Activated naive CD8-positive, alpha-beta T cell treated with anti-CD3 and anti-CD28 coated beads, Interleukin-2, amount 10 ng/mL, durations not matched to agents 7 days and 5 days (primary cell): ENCODE results near the gene C12orf76. TPM values are rescaled to one million over a fixed set of nuclear protein-coding genes. Genes with fewer than 3 reads are reported as not detected.

Source experiments
- ATAC-seq: fragments of 150-1000 bp; cut with Tn5 transposase; one replicate; pipeline ENCODE4 v1.10.0; 2021; ENCODE audit warnings: low read depth, moderate library complexity
- POLR2A ChIA-PET: fragments of 350-600 bp; sonication (Branson Sonifier 250); formaldehyde crosslinking; loops from one replicate; lab custom pipeline; 2021; ENCODE audit warnings: antibody characterized with exemption; lab: Charles Lee
- DNase-seq: peaks from one replicate; pipeline ENCODE4 v3.0.0; 2021
- H3K27ac Mint-ChIP-seq: one replicate; pipeline ENCODE4 v1.8.0; 2022; ENCODE audit warnings: mild to moderate bottlenecking, mixed read lengths
- H3K27me3 Mint-ChIP-seq: one replicate; pipeline ENCODE4 v1.8.0; 2022; ENCODE audit warnings: mild to moderate bottlenecking, moderate library complexity, mixed read lengths
- H3K36me3 Mint-ChIP-seq: one replicate; pipeline ENCODE4 v1.8.0; 2021; ENCODE audit warnings: mild to moderate bottlenecking, mixed read lengths
- H3K4me1 Mint-ChIP-seq: one replicate; pipeline ENCODE4 v1.8.0; 2021; ENCODE audit warnings: mixed read lengths
- H3K4me3 Mint-ChIP-seq: one replicate; pipeline ENCODE4 v1.8.0; 2022; ENCODE audit warnings: mild to moderate bottlenecking, moderate library complexity, mixed read lengths
- H3K9me3 Mint-ChIP-seq: one replicate; pipeline ENCODE4 v1.8.0; 2021; ENCODE audit warnings: mixed read lengths
- total RNA-seq, 2 experiments: library from RNA; stranded (reverse); gene quantifications; one replicate each; pipeline ENCODE4 v1.2.3, GENCODE V29; 2021

The C12orf76 gene
- total RNA-seq, 2 experiments from 2014 or later = 22.1 to 23.2 TPM

GRCh38 chr12:110005319-110005973 lies 42.9 kb downstream of the C12orf76 start:
- no peaks in the 10 kb centered on the region for H3K27me3 Mint-ChIP-seq
- POLR2A ChIA-PET = no interaction called here
- peaks cover 51% of the 10 kb centered on the region for H3K4me1 Mint-ChIP-seq
- peak overlapping the region; percentile 82 for H3K27ac Mint-ChIP-seq
- ATAC-seq (peak; percentile 71), DNase-seq (no peak)
- H3K4me3 Mint-ChIP-seq = peak overlapping the region; percentile 70
- H3K36me3 Mint-ChIP-seq = peaks cover 46% of the 10 kb centered on the region
- no peaks in the 10 kb centered on the region for H3K9me3 Mint-ChIP-seq

GRCh38 chr12:110004598-110004997 lies 43.7 kb downstream of the C12orf76 start:
- DNase-seq (no peak), ATAC-seq (peak; percentile 23)
- Mint-ChIP-seq H3K27me3 (no peaks in the 10 kb centered on the region), H3K36me3 (peaks cover 42% of the 10 kb centered on the region), H3K27ac (peak overlapping the region; percentile 56), H3K4me1 (peaks cover 50% of the 10 kb centered on the region), H3K9me3 (no peaks in the 10 kb centered on the region), H3K4me3 (peak overlapping the region; percentile 32)
- POLR2A ChIA-PET = interaction anchor here (1.2 kb wide), 1 partner anchor 10 kb away, joined by 3 read pairs; no protein-coding TSS in a partner anchor

GRCh38 chr12:110002676-110003515 lies 45.4 kb downstream of the C12orf76 start:
- Mint-ChIP-seq H3K4me1 (peaks cover 53% of the 10 kb centered on the region), H3K36me3 (peaks cover 33% of the 10 kb centered on the region), H3K27me3 (no peaks in the 10 kb centered on the region), H3K4me3 (peak overlapping the region; percentile 35), H3K27ac (peak overlapping the region; percentile 24), H3K9me3 (no peaks in the 10 kb centered on the region)
- ATAC-seq = no peak
- POLR2A ChIA-PET = interaction anchor here (1.2 kb wide), 1 partner anchor 8 kb away, joined by 3 read pairs; no protein-coding TSS in a partner anchor
- no peak for DNase-seq

GRCh38 chr12:110001596-110001995 lies 46.7 kb downstream of the C12orf76 start:
- no peaks in the 10 kb centered on the region for H3K9me3 Mint-ChIP-seq
- DNase-seq = no peak
- POLR2A ChIA-PET = no interaction called here
- no peak overlapping the region for H3K27ac Mint-ChIP-seq
- peaks cover 53% of the 10 kb centered on the region for H3K4me1 Mint-ChIP-seq
- no peak for ATAC-seq
- H3K4me3 Mint-ChIP-seq = peak overlapping the region; percentile 13
- peaks cover 24% of the 10 kb centered on the region for H3K36me3 Mint-ChIP-seq
- H3K27me3 Mint-ChIP-seq = no peaks in the 10 kb centered on the region

- ATAC-seq (no peak), DNase-seq (no peak)
- Mint-ChIP-seq H3K27me3 (no peaks in the 10 kb centered on the region), H3K9me3 (no peaks in the 10 kb centered on the region), H3K4me1 (peaks cover 43% of the 10 kb centered on the region), H3K4me3 (peak overlapping the region; percentile 100), H3K36me3 (peaks cover 13% of the 10 kb centered on the region), H3K27ac (peak overlapping the region; percentile 96)
- POLR2A ChIA-PET = interaction anchor here (1.2 to 2.6 kb wide), 7 partner anchors 12 to 450 kb away, joined by 3 to 14 read pairs (median 3); no protein-coding TSS in a partner anchor
These were observed 48.3 kb downstream of the C12orf76 start for GRCh38 chr12:109999983-110000505.

GRCh38 chr12:109999649-109999971 lies 48.7 kb downstream of the C12orf76 start:
- peak overlapping the region; percentile 96 for H3K27ac Mint-ChIP-seq
- peaks cover 13% of the 10 kb centered on the region for H3K36me3 Mint-ChIP-seq
- peak overlapping the region; percentile 100 for H3K4me3 Mint-ChIP-seq
- ATAC-seq = no peak
- no peaks in the 10 kb centered on the region for H3K27me3 Mint-ChIP-seq
- H3K9me3 Mint-ChIP-seq = no peaks in the 10 kb centered on the region
- POLR2A ChIA-PET = interaction anchor here (0.5 to 2.6 kb wide), 11 partner anchors 11 to 515 kb away, joined by 3 to 14 read pairs (median 3); partner anchors contain the start of genes GPN3 and IFT81
- DNase-seq = no peak
- peaks cover 40% of the 10 kb centered on the region for H3K4me1 Mint-ChIP-seq

GRCh38 chr12:109998904-109999648 lies 49.2 kb downstream of the C12orf76 start, which contains the start of gene ANKRD13A:
Gene ANKRD13A, plus strand, starts transcription at chr12:109999430. Its CDS starts 259 bp downstream, at chr12:109999689.
- Mint-ChIP-seq H3K27ac (peak within 1 kb of the TSS; percentile 96), H3K4me3 (peak within 1 kb of the TSS; percentile 100), H3K27me3 (no peaks in the 10 kb centered on the region), H3K36me3 (peaks cover 13% of the 10 kb centered on the region), H3K4me1 (peaks cover 41% of the 10 kb centered on the region), H3K9me3 (no peaks in the 10 kb centered on the region)
- POLR2A ChIA-PET = interaction anchor here (0.5 to 2.6 kb wide), 11 partner anchors 11 to 514 kb away, joined by 3 to 14 read pairs (median 3); partner anchors contain the start of genes GPN3 and IFT81
- peak; percentile 53 for ATAC-seq
- peak; percentile 86 for DNase-seq

- Mint-ChIP-seq H3K36me3 (peaks cover 11% of the 10 kb centered on the region), H3K4me1 (peaks cover 44% of the 10 kb centered on the region), H3K9me3 (no peaks in the 10 kb centered on the region), H3K4me3 (peak overlapping the region; percentile 86), H3K27me3 (no peaks in the 10 kb centered on the region), H3K27ac (peak overlapping the region; percentile 96)
- DNase-seq = no peak
- POLR2A ChIA-PET = interaction anchor here (1.1 to 2.6 kb wide), 5 partner anchors 10 to 451 kb away, joined by 3 to 14 read pairs (median 3); partner anchors contain the start of gene IFT81
- ATAC-seq = no peak
These were observed 50.0 kb downstream of the C12orf76 start for GRCh38 chr12:109998241-109998903.

GRCh38 chr12:109997393-109997792 lies 50.9 kb downstream of the C12orf76 start:
- Mint-ChIP-seq H3K9me3 (no peaks in the 10 kb centered on the region), H3K4me3 (no peak overlapping the region), H3K36me3 (peaks cover 9% of the 10 kb centered on the region), H3K27ac (no peak overlapping the region), H3K4me1 (peaks cover 38% of the 10 kb centered on the region), H3K27me3 (no peaks in the 10 kb centered on the region)
- DNase-seq (no peak), ATAC-seq (no peak)
- POLR2A ChIA-PET = no interaction called here

GRCh38 chr12:109996483-109996853 lies 51.9 kb downstream of the C12orf76 start:
- Mint-ChIP-seq H3K36me3 (peaks cover 11% of the 10 kb centered on the region), H3K4me3 (peak overlapping the region; percentile 99)

GRCh38 chr12:109995686-109996482 lies 52.4 kb downstream of the C12orf76 start, which contains the start of gene GIT2:
Gene GIT2, minus strand, starts transcription at chr12:109996368. Its CDS starts 144 bp downstream, at chr12:109996224.
- peak; percentile 95 for DNase-seq
- Mint-ChIP-seq H3K4me3 (peak within 1 kb of the TSS; percentile 99), H3K36me3 (peaks cover 13% of the 10 kb centered on the region), H3K9me3 (no peaks in the 10 kb centered on the region), H3K27ac (peak within 1 kb of the TSS; percentile 93), H3K27me3 (no peaks in the 10 kb centered on the region), H3K4me1 (peaks cover 38% of the 10 kb centered on the region)
- POLR2A ChIA-PET = interaction anchor here (0.6 to 1.3 kb wide), 6 partner anchors 11 to 1366 kb away, joined by 3 to 4 read pairs (median 4); no protein-coding TSS in a partner anchor
- ATAC-seq = peak; percentile 82

More at GRCh38 chr12:109996483-109996853, 51.9 kb downstream of the C12orf76 start:
- Mint-ChIP-seq H3K4me1 (peaks cover 36% of the 10 kb centered on the region), H3K27ac (peak overlapping the region; percentile 89), H3K9me3 (no peaks in the 10 kb centered on the region), H3K27me3 (no peaks in the 10 kb centered on the region)
- ATAC-seq (no peak), DNase-seq (no peak)
- POLR2A ChIA-PET = interaction anchor here (0.6 to 1.1 kb wide), 4 partner anchors 15 to 1438 kb away, joined by 3 to 4 read pairs (median 3); no protein-coding TSS in a partner anchor
